Vagina (tissue), 2 donors: ENCODE measurements around the gene SLC22A23. TPM values are rescaled to one million over a fixed set of nuclear protein-coding genes. Genes with fewer than 3 reads are reported as not detected.

Experiments
- DNase-seq, 2 donors: peaks; one replicate each; pipeline ENCODE4 v3.0.0-alpha.2; 2017; ENCODE audit errors: extremely low spot score in 2 of 2
- H3K27ac ChIP-seq: fragments of 200-600 bp; sonication (generic); one replicate; pipeline ENCODE4 v1.5.1; 2019
- H3K27me3 ChIP-seq: fragments of 200-600 bp; sonication (generic); one replicate; pipeline ENCODE4 v1.5.1; 2019
- H3K36me3 ChIP-seq, 2 donors: fragments of 200-600 bp; sonication (generic); one replicate each; pipeline ENCODE4 v1.5.1; 2017 to 2019
- H3K4me1 ChIP-seq: fragments of 200-600 bp; sonication (generic); one replicate; pipeline ENCODE4 v1.5.1; 2019
- H3K4me3 ChIP-seq, 2 donors: fragments of 200-600 bp; sonication (generic); 1 replicate in 1 of 2; 2 replicates in 1 of 2; pipeline ENCODE4 v1.5.1; 2016 to 2019
- H3K9me3 ChIP-seq: fragments of 200-600 bp; sonication (generic); one replicate; pipeline ENCODE4 v1.5.1; 2019
- CTCF ChIP-seq, 3 experiments: fragments of 450-650 bp in 2 of 3; fragments of 200-600 bp in 1 of 3; sonication (generic) in 1 of 3; IDR thresholded peaks; one replicate each; pipeline ENCODE4 v1.5.1; 2017 to 2019; ENCODE audit warnings: antibody characterized with exemption in 3 of 3, mild to moderate bottlenecking in 2 of 3, moderate library complexity in 2 of 3
- POLR2A ChIP-seq, 2 donors: fragments of 450-650 bp; IDR thresholded peaks; one replicate each; pipeline ENCODE4 v1.6.1; 2017; ENCODE audit warnings: antibody characterized with exemption in 2 of 2, mild to moderate bottlenecking in 2 of 2, moderate library complexity in 2 of 2
- POLR2AphosphoS5 ChIP-seq, 2 donors: sonication (generic); formaldehyde crosslinking; IDR thresholded peaks; one replicate each; pipeline ENCODE4 v1.9.0; 2017; ENCODE audit warnings: antibody characterized with exemption in 2 of 2, mild to moderate bottlenecking in 2 of 2, low read depth in 1 of 2; ENCODE audit not compliant: insufficient read depth in 1 of 2
- intact Hi-C: fragments of 100-400 bp; cut with DNase I; formaldehyde crosslinking; loops from one replicate; pipeline ENCODE4 v1.15.1; 2023
- total RNA-seq: library from RNA; depleted of rRNA; stranded (reverse); fragments of >200 nt; gene quantifications from one replicate; pipeline ENCODE4 v1.2.3, GENCODE V29; 2016

SLC22A23 gene
- total RNA-seq, 1 donor from 2014 or later, result 40.5 TPM

- intact Hi-C loops, result no loop called here
- Histone ChIP-seq H3K27me3 (no peaks in the 10 kb centered on the region), H3K9me3 (no peaks in the 10 kb centered on the region), H3K4me3 (peak overlapping the region; percentile 55 to 58), H3K4me1 (peaks cover 61% of the 10 kb centered on the region), H3K27ac (peak overlapping the region; percentile 70), H3K36me3 (no peaks in the 10 kb centered on the region)
- DNase-seq, result no peak
- TF ChIP-seq POLR2AphosphoS5 (IDR thresholded peaks at IDR 0.05; ENCODE audit: insufficient read depth in 1 of 2, low read depth in 1 of 2) (no peak), POLR2A (IDR thresholded peaks at IDR 0.05) (no peak), CTCF (IDR thresholded peaks at IDR 0.05) (no peak)
Observed at GRCh38 chr6:3230256-3230882, 226.5 kb downstream of the SLC22A23 start.

- no peaks in the 10 kb centered on the region for H3K27me3 ChIP-seq
- peak overlapping the region in 1 of 2 donors; percentile 48 for H3K4me3 ChIP-seq
- H3K9me3 ChIP-seq, result no peaks in the 10 kb centered on the region
- TF ChIP-seq CTCF (IDR thresholded peaks at IDR 0.05) (no peak), POLR2AphosphoS5 (IDR thresholded peaks at IDR 0.05; ENCODE audit: insufficient read depth in 1 of 2, low read depth in 1 of 2) (no peak), POLR2A (IDR thresholded peaks at IDR 0.05) (no peak)
- DNase-seq, result no peak
- no peaks in the 10 kb centered on the region for H3K36me3 ChIP-seq
- H3K27ac ChIP-seq, result no peak overlapping the region
- peaks cover 61% of the 10 kb centered on the region for H3K4me1 ChIP-seq
- intact Hi-C loops, result loop anchor here (5.0 kb wide), 1 partner anchor 987 kb away; no protein-coding TSS in a partner anchor
Observed at GRCh38 chr6:3229566-3230178, 227.2 kb downstream of the SLC22A23 start.

- Histone ChIP-seq H3K27ac (no peak overlapping the region), H3K27me3 (no peaks in the 10 kb centered on the region), H3K4me3 (peak overlapping the region; percentile 48 to 52), H3K36me3 (no peaks in the 10 kb centered on the region), H3K9me3 (no peaks in the 10 kb centered on the region), H3K4me1 (peaks cover 61% of the 10 kb centered on the region)
- no peak for DNase-seq
- TF ChIP-seq POLR2A (IDR thresholded peaks at IDR 0.05) (no peak), POLR2AphosphoS5 (IDR thresholded peaks at IDR 0.05; ENCODE audit: insufficient read depth in 1 of 2, low read depth in 1 of 2) (no peak), CTCF (IDR thresholded peaks at IDR 0.05) (no peak)
- intact Hi-C loops, result loop anchor here (5.0 kb wide), 1 partner anchor 987 kb away; no protein-coding TSS in a partner anchor
Observed at GRCh38 chr6:3228771-3229565, 227.9 kb downstream of the SLC22A23 start.

GRCh38 chr6:3228046-3228671, 228.7 kb downstream of the SLC22A23 start:
- Histone ChIP-seq H3K27me3 (no peaks in the 10 kb centered on the region), H3K27ac (peak overlapping the region; percentile 7), H3K36me3 (no peaks in the 10 kb centered on the region), H3K4me3 (peak overlapping the region; percentile 48 to 52), H3K9me3 (no peaks in the 10 kb centered on the region), H3K4me1 (peaks cover 61% of the 10 kb centered on the region)
- intact Hi-C loops, result loop anchor here (5.0 kb wide), 1 partner anchor 986 kb away; no protein-coding TSS in a partner anchor
- DNase-seq, result no peak
- no peak for TF ChIP-seq CTCF (IDR thresholded peaks at IDR 0.05)
